HCT116 (cell line): Measurements from ENCODE around the gene IER3IP1. TPM values are rescaled to one million over a fixed set of nuclear protein-coding genes. Genes with fewer than 3 reads are reported as not detected.

ENCODE experiments used
- ATAC-seq: fragments of 200-7000 bp; cut with Tn5 transposase; 2 replicates; pipeline ENCODE4 v1.9.1; 2020; ENCODE audit warnings: mild to moderate bottlenecking, moderate library complexity
- BruUV-seq: library from RNA; stranded (reverse); fragments of 400-500 nt; replicated peaks from 2 replicates; lab custom pipeline; 2021; lab: Mats Ljungman, UMichigan
- CTCF ChIA-PET: fragments of 300-600 bp; sonication (Branson Sonifier 250); formaldehyde crosslinking; loops from one replicate; lab custom pipeline; 2021; ENCODE audit warnings: antibody characterized with exemption; lab: Charles Lee
- POLR2A ChIA-PET: fragments of 300-600, 350-600 bp; sonication (Branson Sonifier 250); formaldehyde crosslinking; loops from one replicate; lab custom pipeline; 2021; ENCODE audit warnings: antibody characterized with exemption; lab: Charles Lee
- RAD21 ChIA-PET, 2 experiments: fragments of 300-600 bp; sonication (Branson Sonifier 250); formaldehyde crosslinking; loops; one replicate each; lab custom pipeline; 2023; ENCODE audit warnings: low total read pairs in 2 of 2; ENCODE audit not compliant: uncharacterized antibody in 2 of 2, unreplicated experiment in 2 of 2, low non-redundant PET in 1 of 2; lab: Charles Lee
- DNase-seq: peaks from one replicate; pipeline ENCODE4 v3.0.0-alpha.2; 2010; ENCODE audit warnings: low read depth, low spot score
- H2AFZ ChIP-seq: fragments of 200-600 bp; shearing (Covaris generic), sonication (generic); 2 replicates; pipeline ENCODE4 v1.6.1; 2017; ENCODE audit warnings: low read depth, mixed run types, mixed read lengths, antibody characterized with exemption, low read length; ENCODE audit not compliant: poor library complexity, severe bottlenecking
- H3K27ac ChIP-seq: 2 replicates; pipeline ENCODE4 v1.5.1; 2012; ENCODE audit warnings: low read depth, low read length
- H3K27me3 ChIP-seq: fragments of 200-600 bp; sonication (generic); 2 replicates; pipeline ENCODE4 v1.6.1; 2016; ENCODE audit warnings: mixed run types, low read length, mixed read lengths; ENCODE audit not compliant: insufficient read depth
- H3K36me3 ChIP-seq, 2 experiments: fragments of 200-500 bp in 1 of 2; fragments of 200-600 bp in 1 of 2; sonication (Bioruptor generic) in 1 of 2; sonication (generic) in 1 of 2; 2 replicates each; pipeline versions ENCODE4 v1.5.1 to v1.6.1; 2014 to 2016; ENCODE audit warnings: low read length in 2 of 2, inconsistent platforms in 1 of 2, mixed read lengths in 1 of 2, mixed run types in 1 of 2; ENCODE audit not compliant: insufficient read depth in 2 of 2, control insufficient read depth in 1 of 2
- H3K4me1 ChIP-seq, 2 experiments: fragments of 200-600 bp in 1 of 2; sonication (generic) in 1 of 2; 2 replicates each; pipeline versions ENCODE4 v1.5.1 to v1.6.1; 2012 to 2017; ENCODE audit warnings: low read length in 2 of 2, inconsistent platforms in 1 of 2, mild to moderate bottlenecking in 1 of 2, mixed read lengths in 1 of 2, mixed run types in 1 of 2, moderate library complexity in 1 of 2; ENCODE audit not compliant: insufficient read depth in 2 of 2, control insufficient read depth in 1 of 2
- H3K4me2 ChIP-seq: fragments of 200-600 bp; sonication (generic); 2 replicates; pipeline ENCODE4 v1.6.1; 2017; ENCODE audit warnings: mixed run types, low read length, mixed read lengths
- H3K4me3 ChIP-seq, 2 experiments: fragments of 200-600 bp in 1 of 2; sonication (generic) in 1 of 2; replicated peaks in 1 of 2; 2 replicates each; pipeline ENCODE4 v1.5.1; 2011 to 2016; ENCODE audit warnings: low read length in 2 of 2, control low read depth in 1 of 2, low read depth in 1 of 2, mild to moderate bottlenecking in 1 of 2, mixed read lengths in 1 of 2, mixed run types in 1 of 2
- H3K79me2 ChIP-seq: fragments of 200-600 bp; sonication (generic); 2 replicates; pipeline ENCODE4 v1.6.1; 2017; ENCODE audit warnings: mild to moderate bottlenecking, mixed run types, low read length, moderate library complexity, mixed read lengths; ENCODE audit not compliant: insufficient read depth
- H3K9ac ChIP-seq: fragments of 200-600 bp; sonication (generic); 2 replicates; pipeline ENCODE4 v1.6.1; 2016; ENCODE audit warnings: low read length, mixed read lengths
- H3K9me2 ChIP-seq: fragments of 200-600 bp; sonication (generic), shearing (Covaris generic); 2 replicates; pipeline ENCODE4 v1.6.1; 2017; ENCODE audit warnings: mixed run types, mild to moderate bottlenecking, moderate library complexity; ENCODE audit not compliant: insufficient read depth
- H3K9me3 ChIP-seq, 2 experiments: fragments of 200-500 bp in 1 of 2; fragments of 200-600 bp in 1 of 2; sonication (Bioruptor generic) in 1 of 2; sonication (generic) in 1 of 2; 2 replicates each; pipeline ENCODE4 v1.6.1; 2014 to 2017; ENCODE audit warnings: low read length in 2 of 2, mixed read lengths in 2 of 2, inconsistent platforms in 1 of 2, low read depth in 1 of 2, mild to moderate bottlenecking in 1 of 2, mixed run types in 1 of 2, moderate library complexity in 1 of 2; ENCODE audit not compliant: control insufficient read depth in 1 of 2, insufficient read depth in 1 of 2
- H4K20me1 ChIP-seq: fragments of 200-600 bp; sonication (generic), shearing (Covaris generic); 2 replicates; pipeline ENCODE4 v1.6.1; 2017; ENCODE audit warnings: mixed run types, mild to moderate bottlenecking, moderate library complexity; ENCODE audit not compliant: insufficient read depth
- ATF3 ChIP-seq: IDR thresholded peaks from 2 replicates; pipeline ENCODE4 v1.6.1; 2012
- CTCF ChIP-seq, 3 experiments: fragments of 200-600 bp in 1 of 3; sonication (generic) in 1 of 3; IDR thresholded peaks in 2 of 3; conservative IDR thresholded peaks in 1 of 3; 2 replicates each; pipeline ENCODE4 v1.5.1; 2012 to 2017; ENCODE audit warnings: low read depth in 2 of 3, low read length in 2 of 3, antibody characterized with exemption in 1 of 3, borderline replicate concordance in 1 of 3, control low read depth in 1 of 3, mild to moderate bottlenecking in 1 of 3, mixed read lengths in 1 of 3, mixed run types in 1 of 3, moderate library complexity in 1 of 3; ENCODE audit not compliant: insufficient read depth in 1 of 3
- ELF1 ChIP-seq: IDR thresholded peaks from 2 replicates; pipeline ENCODE4 v1.6.1; 2012; ENCODE audit warnings: low read depth, borderline replicate concordance
- EZH2 ChIP-seq: fragments of 200-600 bp; sonication (generic); IDR thresholded peaks from 2 replicates; pipeline ENCODE4 v1.6.1; 2017; ENCODE audit warnings: antibody characterized with exemption, mixed run types
- EZH2phosphoT487 ChIP-seq: fragments of 200-600 bp; IDR thresholded peaks from 2 replicates; pipeline ENCODE4 v1.6.1; 2018; ENCODE audit warnings: antibody characterized with exemption, borderline replicate concordance
- FOSL1 ChIP-seq: IDR thresholded peaks from 2 replicates; pipeline ENCODE4 v1.6.1; 2012; ENCODE audit warnings: low read depth
- JUND ChIP-seq: IDR thresholded peaks from 2 replicates; pipeline ENCODE4 v1.6.1; 2012
- MAX ChIP-seq: IDR thresholded peaks from 2 replicates; pipeline ENCODE4 v1.6.1; 2012
- POLR2AphosphoS5 ChIP-seq: IDR thresholded peaks from 2 replicates; pipeline ENCODE4 v1.6.1; 2011; ENCODE audit warnings: mild to moderate bottlenecking, low read depth, low read length, moderate library complexity
- RAD21 ChIP-seq: IDR thresholded peaks from 2 replicates; pipeline ENCODE4 v1.6.1; 2012; ENCODE audit warnings: low read depth, mild to moderate bottlenecking
- SP1 ChIP-seq: IDR thresholded peaks from 2 replicates; pipeline ENCODE4 v1.6.1; 2012; ENCODE audit warnings: low read depth
- TCF7L2 ChIP-seq: IDR thresholded peaks from 2 replicates; pipeline ENCODE4 v1.7.0; 2011; ENCODE audit warnings: borderline replicate concordance, inconsistent platforms; ENCODE audit not compliant: insufficient read depth, insufficient read length; ENCODE audit errors: extremely low read depth
- ZBTB33 ChIP-seq: IDR thresholded peaks from 2 replicates; pipeline ENCODE4 v1.6.1; 2011; ENCODE audit warnings: mild to moderate bottlenecking, low read length, moderate library complexity; ENCODE audit not compliant: insufficient replicate concordance; ENCODE audit errors: extremely low read depth
- ZNF274 ChIP-seq: fragments of 200-500 bp; sonication (Bioruptor generic); IDR thresholded peaks from 2 replicates; pipeline ENCODE4 v1.6.1; 2014; ENCODE audit warnings: mild to moderate bottlenecking, low read depth, low read length, inconsistent platforms
- intact Hi-C: fragments of 100-400 bp; cut with micrococcal nuclease; formaldehyde crosslinking; loops from 2 replicates; pipeline ENCODE4 v1.10.0; 2022
- total RNA-seq: library from RNA; stranded (reverse); gene quantifications from one replicate; pipeline ENCODE4 v1.2.1, GENCODE V29; 2021; ENCODE audit not compliant: unreplicated experiment

IER3IP1 gene
- total RNA-seq, 1 experiment from 2014 or later: 12.0 TPM

GRCh38 chr18:47143899-47144485, 32.2 kb downstream of the IER3IP1 start:
- CTCF ChIA-PET: no interaction called here
- Histone ChIP-seq H3K4me1 (peaks cover 0 to 1% of the 10 kb centered on the region in 2 experiments; a peak in 2 of 4 replicates), H3K4me3 (no peak overlapping the region), H3K9ac (no peak overlapping the region), H4K20me1 (no peaks in the 10 kb centered on the region), H2AFZ (no peak overlapping the region), H3K27me3 (no peaks in the 10 kb centered on the region), H3K9me3 (no peaks in the 10 kb centered on the region), H3K9me2 (no peaks in the 10 kb centered on the region), H3K36me3 (no peaks in the 10 kb centered on the region), H3K4me2 (no peak overlapping the region), H3K27ac (no peak overlapping the region), H3K79me2 (peaks cover 76% of the 10 kb centered on the region)
- intact Hi-C loops: no loop called here
- DNase-seq (no peak), ATAC-seq (no peak)
- TF ChIP-seq ATF3: no peak
- no peak for TF ChIP-seq EZH2phosphoT487
- TF ChIP-seq JUND: no peak
- no TSS peak for BruUV-seq
- RAD21 ChIA-PET: no interaction called here
- POLR2A ChIA-PET: no interaction called here

- CTCF ChIA-PET: no interaction called here
- no TSS peak for BruUV-seq
- TF ChIP-seq ATF3 (no peak), POLR2AphosphoS5 (no peak), EZH2 (no peak), FOSL1 (no peak), ZNF274 (no peak), MAX (no peak), ZBTB33 (no peak), SP1 (no peak), TCF7L2 (no peak), RAD21 (no peak), CTCF (IDR thresholded peaks at IDR 0.05 in 2 of 3, conservative IDR thresholded peaks at IDR 0.05 in 1 of 3; ENCODE audit: borderline replicate concordance in 1 of 3, insufficient read depth in 1 of 3, low read depth in 2 of 3, low read length in 2 of 3) (no peak), ELF1 (no peak)
These were observed 33.0 kb downstream of the IER3IP1 start for GRCh38 chr18:47143153-47143552.

More at GRCh38 chr18:47143153-47143552, 33.0 kb downstream of the IER3IP1 start:
- no peaks in the 10 kb centered on the region for H4K20me1 ChIP-seq
- H2AFZ ChIP-seq: no peak overlapping the region
- DNase-seq (no peak), ATAC-seq (no peak)
- no peaks in the 10 kb centered on the region for H3K9me2 ChIP-seq
- H3K27ac ChIP-seq: no peak overlapping the region
- H3K9me3 ChIP-seq: no peaks in the 10 kb centered on the region
- H3K4me1 ChIP-seq: no peaks in the 10 kb centered on the region
- intact Hi-C loops: no loop called here
- no peak overlapping the region for H3K4me3 ChIP-seq
- no peaks in the 10 kb centered on the region for H3K36me3 ChIP-seq
- ChIA-PET POLR2A (no interaction called here), RAD21 (no interaction called here)
- H3K79me2 ChIP-seq: peaks cover 68% of the 10 kb centered on the region
- H3K4me2 ChIP-seq: no peak overlapping the region
- H3K9ac ChIP-seq: no peak overlapping the region
- no peaks in the 10 kb centered on the region for H3K27me3 ChIP-seq
